NCI-H2227 (cell line): ENCODE results near the gene OTOG.

Experiments used
- DNase-seq: peaks from one replicate; lab custom pipeline; 2025; ENCODE audit not compliant: unreplicated experiment; lab: John Stamatoyannopoulos, UW

OTOG gene

GRCh38 chr11:17547051-17547577 is at the start of gene OTOG:
TSS of gene OTOG (plus strand) at chr11:17547259. CDS start at chr11:17547373, 114 bp downstream.
- DNase-seq = peak; percentile 31

- peak; percentile 38 for DNase-seq
Observed at GRCh38 chr11:17498058-17498457, 49.0 kb upstream of the OTOG start.

GRCh38 chr11:17498475-17498874 is 48.6 kb upstream of the OTOG start:
- DNase-seq = peak; percentile 55

GRCh38 chr11:17500673-17501072 is 46.4 kb upstream of the OTOG start:
- no peak for DNase-seq

- DNase-seq = no peak
Observed at GRCh38 chr11:17502630-17503029, 44.4 kb upstream of the OTOG start.

- peak; percentile 89 for DNase-seq
Observed at GRCh38 chr11:17504330-17505107, 42.5 kb upstream of the OTOG start.

- DNase-seq = no peak
Observed at GRCh38 chr11:17505146-17505545, 41.9 kb upstream of the OTOG start.

- DNase-seq = no peak
Observed at GRCh38 chr11:17506314-17506713, 40.7 kb upstream of the OTOG start.

GRCh38 chr11:17506942-17507341 is 40.1 kb upstream of the OTOG start:
- DNase-seq = no peak

GRCh38 chr11:17507773-17508172 is 39.3 kb upstream of the OTOG start:
- DNase-seq = no peak

GRCh38 chr11:17508306-17508705 is 38.8 kb upstream of the OTOG start:
- DNase-seq = no peak

GRCh38 chr11:17508791-17509190 is 38.3 kb upstream of the OTOG start:
- no peak for DNase-seq

- no peak for DNase-seq
Observed at GRCh38 chr11:17510507-17511206, 36.4 kb upstream of the OTOG start.

- no peak for DNase-seq
Observed at GRCh38 chr11:17511571-17511970, 35.5 kb upstream of the OTOG start.

- no peak for DNase-seq
Observed at GRCh38 chr11:17512101-17512500, 35.0 kb upstream of the OTOG start.

GRCh38 chr11:17513853-17514252 is 33.2 kb upstream of the OTOG start:
- DNase-seq = no peak

GRCh38 chr11:17514476-17514875 is 32.6 kb upstream of the OTOG start:
- DNase-seq = no peak

- peak; percentile 12 for DNase-seq
Observed at GRCh38 chr11:17515443-17516176, 31.4 kb upstream of the OTOG start.

GRCh38 chr11:17516551-17517150 is 30.4 kb upstream of the OTOG start:
- no peak for DNase-seq

GRCh38 chr11:17517186-17517585 is 29.9 kb upstream of the OTOG start:
- no peak for DNase-seq

GRCh38 chr11:17518366-17518765 is 28.7 kb upstream of the OTOG start:
- DNase-seq = no peak
